ENCODE data around the gene SYTL3. TPM values are rescaled to one million over a fixed set of nuclear protein-coding genes. Genes with fewer than 3 reads are reported as not detected.

The SYTL3 gene
- total and polyA plus RNA-seq, 2 of the 8 experiments (the other 6 are each of a cell fraction or from before 2014, with no cell fraction given) = 0.27 to 0.99 TPM

- TF ChIP-seq CHD7 (IDR thresholded peaks at IDR 0.05; ENCODE audit: insufficient replicate concordance, low read length) (no peak), BACH1 (IDR thresholded peaks at IDR 0.05; ENCODE audit: low read length) (no peak), RAD21 (IDR thresholded peaks at IDR 0.05 in 1 of 2, conservative IDR thresholded peaks at IDR 0.05 in 1 of 2; ENCODE audit: low read depth in 2 of 2, low read length in 2 of 2) (no peak)
These were observed 57.4 kb downstream of the SYTL3 start (continued) for GRCh38 chr6:158707120-158707820.
